Spleen (tissue), 11 donors: ENCODE results near the gene SREBF2. TPM values are rescaled to one million over a fixed set of nuclear protein-coding genes. Genes with fewer than 3 reads are reported as not detected.

Source experiments
- DNase-seq: peaks from one replicate; pipeline ENCODE4 v3.0.0-alpha.2; 2020
- H3K27ac ChIP-seq, 8 donors: fragments of 200-600 bp; sonication (generic) in 7 of 8; 1 replicate in 4 of 8; 2 replicates in 4 of 8; pipeline versions ENCODE4 v1.5.0 to v1.8.0; 2016 to 2021; ENCODE audit warnings: inconsistent platforms in 4 of 8, mild to moderate bottlenecking in 4 of 8, moderate library complexity in 1 of 8
- H3K27me3 ChIP-seq, 7 donors: fragments of 200-600 bp; sonication (generic) in 6 of 7; replicated peaks in 1 of 7; 1 replicate in 4 of 7; 2 replicates in 3 of 7; pipeline versions ENCODE4 v1.5.0 to v1.8.0; 2016 to 2021; ENCODE audit warnings: inconsistent platforms in 3 of 7, mild to moderate bottlenecking in 1 of 7
- H3K36me3 ChIP-seq, 6 donors: fragments of 200-600 bp; sonication (generic) in 5 of 6; 1 replicate in 4 of 6; 2 replicates in 2 of 6; pipeline versions ENCODE4 v1.5.0 to v1.8.0; 2016 to 2021; ENCODE audit warnings: inconsistent platforms in 2 of 6
- H3K4me1 ChIP-seq, 6 donors: fragments of 200-600 bp; sonication (generic) in 5 of 6; 1 replicate in 3 of 6; 2 replicates in 3 of 6; pipeline versions ENCODE4 v1.5.0 to v1.8.0; 2016 to 2021; ENCODE audit warnings: inconsistent platforms in 3 of 6
- H3K4me3 ChIP-seq, 8 donors: fragments of 200-600 bp; sonication (generic) in 7 of 8; 1 replicate in 4 of 8; 2 replicates in 4 of 8; pipeline versions ENCODE4 v1.5.0 to v1.8.0; 2016 to 2021; ENCODE audit warnings: inconsistent platforms in 4 of 8, mild to moderate bottlenecking in 4 of 8, moderate library complexity in 2 of 8
- H3K9me3 ChIP-seq, 8 donors: fragments of 200-600 bp; sonication (generic) in 7 of 8; 1 replicate in 4 of 8; 2 replicates in 4 of 8; pipeline versions ENCODE4 v1.5.0 to v1.8.0; 2016 to 2021; ENCODE audit warnings: inconsistent platforms in 4 of 8
- POLR2A ChIP-seq, 3 donors: fragments of 450-650 bp; IDR thresholded peaks; one replicate each; pipeline ENCODE4 v1.5.1; 2017; ENCODE audit warnings: antibody characterized with exemption in 3 of 3, mild to moderate bottlenecking in 1 of 3
- POLR2AphosphoS5 ChIP-seq, 3 donors: sonication (generic); formaldehyde crosslinking; IDR thresholded peaks; one replicate each; pipeline ENCODE4 v1.5.1; 2017; ENCODE audit warnings: antibody characterized with exemption in 3 of 3
- WGBS, 5 donors: extraction: QIAGEN DNeasy Blood & Tissue Kit in 3 of 5; methylation state at CpG; one replicate each; pipeline versions ENCODE4 v1.1.5 to v1.1.7; 2013 to 2018; 5-methylcytosine and 5-hydroxymethylcytosine counted together
- intact Hi-C: fragments of 100-400 bp; cut with DNase I; formaldehyde crosslinking; loops from one replicate; pipeline ENCODE4 v1.15.0; 2023; ENCODE audit warnings: low total_unique reads
- polyA plus RNA-seq, 3 donors: library from polyadenylated mRNA; stranded (reverse); fragments of 200-250 nt; gene quantifications; one replicate each; pipeline ENCODE4 v1.2.1, GENCODE V29; 2013
- total RNA-seq, 7 donors: library from RNA; depleted of rRNA in 3 of 7; stranded (reverse); fragments of >200 nt in 3 of 7; fragmentation: NEBNext Ultra II Directional in 4 of 7; extraction: Animal tissue kit (Norgen Biotek cat#: 25700) in 4 of 7; gene quantifications; one replicate each; pipeline versions ENCODE4 v1.1.0 to v1.2.1, GENCODE V29; 2016 to 2021
- TF ChIP-seq, protein P1 (sequence below), 11 experiments: fragments of 200-600 bp in 7 of 11; fragments of 450-650 bp in 4 of 11; sonication (generic) in 4 of 11; IDR thresholded peaks in 8 of 11; conservative IDR thresholded peaks in 3 of 11; 1 replicate in 7 of 11; 2 replicates in 4 of 11; pipeline versions ENCODE4 v1.4.0 to v1.8.0; 2016 to 2021; ENCODE audit warnings: antibody characterized with exemption in 11 of 11, inconsistent platforms in 4 of 11, mild to moderate bottlenecking in 1 of 11
- donor health status: healthy with polysubstance abuse.
- donor health status: DM: no; HTN: no; CAD: no; lungs with moderate emphysema.
- donor health status: DM: no; HTN: no; CAD: no.
- donor health status: Bipolar disorder and iron deficiency.
- donor health status: healthy.
- donor health status: DM: no; HTN: no; CAD: no.
- donor health status: DM: yes; HTN: yes; CAD: no.

The SREBF2 gene
- total and polyA plus RNA-seq, 10 donors = 19.4 to 104 (median 63.3) TPM

DNA sequence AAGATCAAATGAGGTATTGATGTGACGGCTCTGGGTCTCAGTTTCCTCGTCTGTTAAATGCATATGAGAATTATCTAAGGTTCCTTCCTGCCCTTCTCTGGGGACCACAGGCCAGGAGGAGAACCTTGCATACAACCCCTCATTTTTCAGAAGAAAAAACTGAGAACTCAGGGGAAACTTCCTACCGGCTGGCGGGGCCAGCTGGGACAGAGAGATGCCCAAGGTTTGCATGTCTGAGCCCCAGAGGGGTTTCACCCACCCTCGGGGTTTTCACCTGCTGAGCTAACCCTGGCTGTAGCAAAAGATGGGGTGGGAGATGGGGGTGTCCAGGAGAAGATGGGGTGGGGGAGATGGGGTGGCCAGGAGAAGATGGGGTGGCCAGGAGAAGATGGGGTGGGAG is 89.4 kb downstream of the SREBF2 start:
- Histone ChIP-seq H3K36me3 (peaks cover 0 to 15% (median 0%) of the 10 kb centered on the region in 6 donors), H3K27me3 (peaks cover 0 to 65% (median 20%) of the 10 kb centered on the region in 7 donors), H3K4me3 (peak overlapping the region in 1 of 8 donors; percentile 84), H3K9me3 (no peaks in the 10 kb centered on the region), H3K27ac (peak overlapping the region in 6 of 8 donors; percentile 23 to 99 (median 92)), H3K4me1 (peaks cover 19 to 100% (median 84%) of the 10 kb centered on the region in 6 donors)
- no peak for TF ChIP-seq POLR2AphosphoS5 (IDR thresholded peaks at IDR 0.05)
- TF ChIP-seq, protein P1, sequence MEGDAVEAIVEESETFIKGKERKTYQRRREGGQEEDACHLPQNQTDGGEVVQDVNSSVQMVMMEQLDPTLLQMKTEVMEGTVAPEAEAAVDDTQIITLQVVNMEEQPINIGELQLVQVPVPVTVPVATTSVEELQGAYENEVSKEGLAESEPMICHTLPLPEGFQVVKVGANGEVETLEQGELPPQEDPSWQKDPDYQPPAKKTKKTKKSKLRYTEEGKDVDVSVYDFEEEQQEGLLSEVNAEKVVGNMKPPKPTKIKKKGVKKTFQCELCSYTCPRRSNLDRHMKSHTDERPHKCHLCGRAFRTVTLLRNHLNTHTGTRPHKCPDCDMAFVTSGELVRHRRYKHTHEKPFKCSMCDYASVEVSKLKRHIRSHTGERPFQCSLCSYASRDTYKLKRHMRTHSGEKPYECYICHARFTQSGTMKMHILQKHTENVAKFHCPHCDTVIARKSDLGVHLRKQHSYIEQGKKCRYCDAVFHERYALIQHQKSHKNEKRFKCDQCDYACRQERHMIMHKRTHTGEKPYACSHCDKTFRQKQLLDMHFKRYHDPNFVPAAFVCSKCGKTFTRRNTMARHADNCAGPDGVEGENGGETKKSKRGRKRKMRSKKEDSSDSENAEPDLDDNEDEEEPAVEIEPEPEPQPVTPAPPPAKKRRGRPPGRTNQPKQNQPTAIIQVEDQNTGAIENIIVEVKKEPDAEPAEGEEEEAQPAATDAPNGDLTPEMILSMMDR (IDR thresholded peaks at IDR 0.05 in 8 of 11, conservative IDR thresholded peaks at IDR 0.05 in 3 of 11) = no peak
- no peak for TF ChIP-seq POLR2A (IDR thresholded peaks at IDR 0.05)
- 62 to 74% (median 70%) methylated on average over 5 of the region's 5 CpGs for WGBS, 5 donors
- DNase-seq = peak; percentile 64
- intact Hi-C loops = no loop called here

DNA sequence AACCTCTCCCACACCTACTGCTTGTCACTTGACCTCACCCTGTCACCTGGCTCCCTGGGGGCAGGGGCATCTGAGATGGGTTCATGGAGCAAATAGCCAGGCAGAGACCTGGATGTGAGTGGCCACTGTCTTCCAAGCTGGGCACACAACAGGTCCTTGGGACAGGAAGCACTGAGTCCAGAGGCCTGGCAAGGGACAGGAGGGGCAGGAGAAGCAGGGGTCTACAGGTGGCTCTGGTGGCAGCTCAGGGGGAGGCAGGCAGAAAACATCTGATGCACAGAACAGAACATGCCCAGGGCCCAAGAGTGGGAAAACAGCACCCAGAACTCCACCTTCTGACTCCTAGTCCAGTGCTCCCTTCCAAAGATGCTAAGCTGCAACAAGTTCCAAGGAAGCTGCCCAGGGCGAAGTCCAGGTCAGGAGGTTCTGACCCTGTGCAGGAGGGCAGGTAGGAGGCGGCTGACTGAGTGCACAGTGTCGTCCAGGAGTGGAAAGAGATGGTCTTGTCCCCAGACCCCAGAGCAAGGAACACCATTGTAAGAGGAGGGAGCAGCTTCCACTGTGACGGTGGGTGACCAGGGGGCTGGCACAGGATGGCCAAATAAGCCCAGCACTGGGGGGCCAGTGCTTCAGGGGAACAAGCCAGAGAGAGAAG is 90.2 kb downstream of the SREBF2 start:
- no peak for DNase-seq
- Histone ChIP-seq H3K36me3 (peaks cover 0 to 15% (median 0%) of the 10 kb centered on the region in 6 donors), H3K9me3 (no peaks in the 10 kb centered on the region), H3K4me1 (peaks cover 15 to 100% (median 84%) of the 10 kb centered on the region in 6 donors), H3K4me3 (peak overlapping the region in 4 of 8 donors; percentile 5 to 84 (median 12)), H3K27ac (peak overlapping the region in 5 of 8 donors; percentile 91 to 99 (median 93)), H3K27me3 (peaks cover 0 to 59% (median 20%) of the 10 kb centered on the region in 7 donors)
- WGBS, 5 donors = 82 to 98% (median 86%) methylated on average over 4 of the region's 4 CpGs
- intact Hi-C loops = no loop called here
- TF ChIP-seq, protein P1 (IDR thresholded peaks at IDR 0.05 in 8 of 11, conservative IDR thresholded peaks at IDR 0.05 in 3 of 11) = no peak
- TF ChIP-seq POLR2AphosphoS5 (IDR thresholded peaks at IDR 0.05) (peak in 2 of 3 donors; percentile 42 to 68), POLR2A (IDR thresholded peaks at IDR 0.05) (no peak)

DNA sequence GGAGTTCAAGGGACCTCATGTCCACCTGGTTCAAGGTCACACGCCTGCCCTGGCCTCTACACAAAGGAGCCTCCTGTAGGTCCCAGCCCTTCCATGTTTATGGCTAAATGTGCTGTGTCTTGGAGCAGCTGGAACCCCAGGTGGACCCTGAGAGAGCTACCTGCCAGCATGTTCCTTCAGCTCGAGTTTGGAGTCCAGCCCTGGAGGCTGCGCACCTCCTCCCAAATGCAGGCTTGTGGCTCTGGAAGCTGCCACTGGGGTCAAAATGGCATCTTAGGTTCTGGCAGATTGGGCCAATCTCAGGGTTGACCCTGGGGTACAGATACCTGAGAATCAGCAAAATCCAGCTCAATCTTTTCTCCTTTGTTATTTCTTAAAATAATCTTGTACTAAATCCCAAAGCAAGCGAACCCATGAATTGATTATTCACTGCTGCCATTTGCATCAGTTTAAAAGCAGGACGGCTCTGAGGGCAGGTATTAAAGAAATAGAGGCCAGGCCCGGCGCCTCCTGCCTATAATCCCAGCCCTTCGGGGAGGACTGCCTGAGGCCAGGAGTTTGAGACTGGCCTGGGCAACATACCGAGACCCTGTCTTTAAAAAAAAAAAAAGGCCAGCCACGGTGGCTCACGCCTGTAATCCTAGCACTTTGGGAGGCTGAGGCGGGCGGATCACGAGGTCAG is 90.8 kb downstream of the SREBF2 start:
- Histone ChIP-seq H3K4me3 (peak overlapping the region in 4 of 8 donors; percentile 5 to 84 (median 12)), H3K4me1 (peaks cover 9 to 100% (median 84%) of the 10 kb centered on the region in 6 donors), H3K9me3 (no peaks in the 10 kb centered on the region), H3K27ac (peak overlapping the region in 6 of 8 donors; percentile 29 to 99 (median 92)), H3K27me3 (peaks cover 0 to 52% (median 20%) of the 10 kb centered on the region in 7 donors), H3K36me3 (peaks cover 0 to 15% (median 0%) of the 10 kb centered on the region in 6 donors)
- 84 to 93% (median 88%) methylated on average over 14 of the region's 14 CpGs for WGBS, 5 donors
- DNase-seq = no peak
- intact Hi-C loops = no loop called here
- TF ChIP-seq, protein P1 (IDR thresholded peaks at IDR 0.05 in 8 of 11, conservative IDR thresholded peaks at IDR 0.05 in 3 of 11) = no peak
- TF ChIP-seq POLR2A (IDR thresholded peaks at IDR 0.05) (no peak), POLR2AphosphoS5 (IDR thresholded peaks at IDR 0.05) (peak in 2 of 3 donors; percentile 0 to 32)
